TTC549 (cell line): ENCODE measurements around the gene TPO.
"Not testable (repeated sequence)": the region's sequence is repeated elsewhere in the genome, so short reads cannot be mapped to it uniquely, and the experiment has no call there.

ENCODE experiments used
- FAIRE-seq: peaks from 2 replicates; lab custom pipeline; 2012; peaks lifted over from hg19 to GRCh38; lab: Jason Lieb, UNC

The TPO gene

GRCh38 chr2:1503471-1504310 is 90.4 kb downstream of the TPO start:
- FAIRE-seq: no peak

GRCh38 chr2:1504311-1504750 is 91.1 kb downstream of the TPO start:
- FAIRE-seq: no peak

GRCh38 chr2:1505031-1505441 is 91.8 kb downstream of the TPO start:
- no peak for FAIRE-seq

- FAIRE-seq: no peak
Observed at GRCh38 chr2:1509271-1510065, 96.2 kb downstream of the TPO start.

- FAIRE-seq: no peak
Observed at GRCh38 chr2:1510176-1510575, 96.9 kb downstream of the TPO start.

- no peak for FAIRE-seq
Observed at GRCh38 chr2:1511455-1511854, 98.2 kb downstream of the TPO start.

- no peak for FAIRE-seq
Observed at GRCh38 chr2:1512321-1513289, 99.3 kb downstream of the TPO start.

GRCh38 chr2:1514391-1515072 is 101.3 kb downstream of the TPO start:
- no peak for FAIRE-seq

GRCh38 chr2:1515073-1515430 is 101.8 kb downstream of the TPO start:
- FAIRE-seq: no peak

- no peak for FAIRE-seq
Observed at GRCh38 chr2:1515986-1516797, 102.9 kb downstream of the TPO start.

- FAIRE-seq: no peak
Observed at GRCh38 chr2:1516798-1517060, 103.5 kb downstream of the TPO start.

- FAIRE-seq: not testable (repeated sequence)
Observed at GRCh38 chr2:1517291-1517690, 104.0 kb downstream of the TPO start.

- FAIRE-seq: no peak
Observed at GRCh38 chr2:1517786-1518185, 104.5 kb downstream of the TPO start.

GRCh38 chr2:1518331-1518803 is 105.1 kb downstream of the TPO start:
- no peak for FAIRE-seq

- FAIRE-seq: no peak
Observed at GRCh38 chr2:1518867-1519530, 105.7 kb downstream of the TPO start.

GRCh38 chr2:1521191-1521877 is 108.1 kb downstream of the TPO start:
- no peak for FAIRE-seq

- FAIRE-seq: no peak
Observed at GRCh38 chr2:1521878-1522830, 108.9 kb downstream of the TPO start.

GRCh38 chr2:1527153-1527992 is 114.1 kb downstream of the TPO start:
- no peak for FAIRE-seq
